ENCODE results near the gene TRIOBP.

DNA sequence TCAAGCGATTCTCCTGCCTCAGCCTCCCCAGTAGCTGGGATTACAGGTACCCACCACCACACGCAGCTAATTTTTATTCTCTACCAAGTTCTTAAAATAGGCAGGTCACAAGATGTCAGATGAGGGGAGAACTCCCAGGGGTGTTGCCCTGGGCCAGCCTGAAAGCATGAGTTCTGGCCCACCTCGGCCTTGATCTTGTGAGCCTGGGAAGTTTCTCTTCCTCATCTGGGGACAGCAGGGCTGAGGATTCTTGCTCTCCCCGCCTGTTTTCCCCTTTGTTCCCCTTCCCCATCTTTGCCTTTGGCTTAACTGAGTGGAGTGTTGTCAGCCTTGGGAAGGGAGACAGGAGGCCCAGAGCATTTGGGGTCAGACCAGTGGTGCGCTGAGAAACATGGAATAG lies 34.8 kb upstream of the TRIOBP start:
- TF ChIP-seq, protein P1, sequence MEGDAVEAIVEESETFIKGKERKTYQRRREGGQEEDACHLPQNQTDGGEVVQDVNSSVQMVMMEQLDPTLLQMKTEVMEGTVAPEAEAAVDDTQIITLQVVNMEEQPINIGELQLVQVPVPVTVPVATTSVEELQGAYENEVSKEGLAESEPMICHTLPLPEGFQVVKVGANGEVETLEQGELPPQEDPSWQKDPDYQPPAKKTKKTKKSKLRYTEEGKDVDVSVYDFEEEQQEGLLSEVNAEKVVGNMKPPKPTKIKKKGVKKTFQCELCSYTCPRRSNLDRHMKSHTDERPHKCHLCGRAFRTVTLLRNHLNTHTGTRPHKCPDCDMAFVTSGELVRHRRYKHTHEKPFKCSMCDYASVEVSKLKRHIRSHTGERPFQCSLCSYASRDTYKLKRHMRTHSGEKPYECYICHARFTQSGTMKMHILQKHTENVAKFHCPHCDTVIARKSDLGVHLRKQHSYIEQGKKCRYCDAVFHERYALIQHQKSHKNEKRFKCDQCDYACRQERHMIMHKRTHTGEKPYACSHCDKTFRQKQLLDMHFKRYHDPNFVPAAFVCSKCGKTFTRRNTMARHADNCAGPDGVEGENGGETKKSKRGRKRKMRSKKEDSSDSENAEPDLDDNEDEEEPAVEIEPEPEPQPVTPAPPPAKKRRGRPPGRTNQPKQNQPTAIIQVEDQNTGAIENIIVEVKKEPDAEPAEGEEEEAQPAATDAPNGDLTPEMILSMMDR (IDR thresholded peaks at IDR 0.05), result no peak
- TF ChIP-seq POLR2AphosphoS5 (IDR thresholded peaks at IDR 0.05; ENCODE audit: insufficient read depth in 1 of 2, low read depth in 1 of 2), result no peak
